Astrocyte (in vitro differentiated cells and primary cell): ENCODE data around the gene KIFC1.

ENCODE experiments used
- EZH2 ChIP-seq: IDR thresholded peaks from 2 replicates; pipeline ENCODE4 v1.6.1; 2012; ENCODE audit warnings: mild to moderate bottlenecking, low read length, inconsistent platforms; ENCODE audit not compliant: insufficient read depth
- TF ChIP-seq, protein P1 (sequence below): IDR thresholded peaks from 2 replicates; pipeline ENCODE4 v1.5.1; 2011; ENCODE audit warnings: low read depth, mild to moderate bottlenecking, inconsistent platforms, low read length, moderate library complexity; ENCODE audit not compliant: insufficient read depth

DNA sequence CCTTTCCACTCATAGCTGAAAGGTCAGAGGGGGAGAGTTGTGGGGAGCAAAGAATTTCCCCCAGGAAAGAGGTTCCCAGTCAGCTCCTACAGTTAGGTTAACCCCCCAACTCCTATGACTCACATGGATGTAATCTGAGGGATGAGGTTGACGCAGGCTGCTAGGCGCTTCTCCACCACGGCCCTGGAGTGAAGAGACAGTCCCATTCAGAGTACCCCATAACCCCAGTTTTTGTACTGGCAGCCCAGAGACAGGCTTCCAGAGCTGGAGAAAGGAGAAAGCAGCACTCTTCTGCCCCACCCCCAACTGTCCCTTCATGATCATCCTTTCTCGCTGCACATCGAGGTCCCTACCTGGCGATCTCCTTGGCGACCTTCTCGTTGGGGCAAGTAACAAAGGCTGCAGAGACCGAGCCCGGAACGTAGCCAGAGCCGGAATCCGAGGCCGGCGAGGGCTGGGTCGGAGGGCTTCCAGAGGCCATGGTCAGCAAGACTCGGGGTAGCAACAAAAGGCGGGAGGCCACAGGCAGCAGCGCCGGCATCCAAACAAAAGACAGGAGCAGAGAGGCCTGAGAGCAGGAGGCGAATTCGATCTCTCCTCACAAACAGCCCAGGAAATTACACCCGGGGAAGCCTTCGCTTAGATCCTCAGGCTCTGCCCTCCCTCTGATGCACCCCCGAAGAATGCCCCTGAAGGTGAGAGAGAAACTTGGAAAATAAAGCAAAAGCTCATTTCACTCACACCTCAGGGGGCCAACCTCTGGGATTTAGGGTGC is 25.7 kb downstream of the KIFC1 start:
- TF ChIP-seq, protein P1, sequence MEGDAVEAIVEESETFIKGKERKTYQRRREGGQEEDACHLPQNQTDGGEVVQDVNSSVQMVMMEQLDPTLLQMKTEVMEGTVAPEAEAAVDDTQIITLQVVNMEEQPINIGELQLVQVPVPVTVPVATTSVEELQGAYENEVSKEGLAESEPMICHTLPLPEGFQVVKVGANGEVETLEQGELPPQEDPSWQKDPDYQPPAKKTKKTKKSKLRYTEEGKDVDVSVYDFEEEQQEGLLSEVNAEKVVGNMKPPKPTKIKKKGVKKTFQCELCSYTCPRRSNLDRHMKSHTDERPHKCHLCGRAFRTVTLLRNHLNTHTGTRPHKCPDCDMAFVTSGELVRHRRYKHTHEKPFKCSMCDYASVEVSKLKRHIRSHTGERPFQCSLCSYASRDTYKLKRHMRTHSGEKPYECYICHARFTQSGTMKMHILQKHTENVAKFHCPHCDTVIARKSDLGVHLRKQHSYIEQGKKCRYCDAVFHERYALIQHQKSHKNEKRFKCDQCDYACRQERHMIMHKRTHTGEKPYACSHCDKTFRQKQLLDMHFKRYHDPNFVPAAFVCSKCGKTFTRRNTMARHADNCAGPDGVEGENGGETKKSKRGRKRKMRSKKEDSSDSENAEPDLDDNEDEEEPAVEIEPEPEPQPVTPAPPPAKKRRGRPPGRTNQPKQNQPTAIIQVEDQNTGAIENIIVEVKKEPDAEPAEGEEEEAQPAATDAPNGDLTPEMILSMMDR, result no peak
- no peak for TF ChIP-seq EZH2
